HG03095 (cell line): ENCODE data around the gene PBX1.

Experiments used
- ATAC-seq: cut with Tn5 transposase; IDR thresholded peaks from one replicate; pipeline ENCODE4 v1.9.1; 2021; ENCODE audit warnings: moderate library complexity; ENCODE audit not compliant: unreplicated experiment

PBX1 gene

GRCh38 chr1:164562947-164563520 lies 4.0 kb downstream of the PBX1 start:
- ATAC-seq = no peak

GRCh38 chr1:164563721-164564360 lies 4.9 kb downstream of the PBX1 start:
- ATAC-seq = no peak

- no peak for ATAC-seq
Observed at GRCh38 chr1:164564378-164564777, 5.4 kb downstream of the PBX1 start.

GRCh38 chr1:164565357-164565756 lies 6.4 kb downstream of the PBX1 start:
- ATAC-seq = no peak

GRCh38 chr1:164567774-164568173 lies 8.8 kb downstream of the PBX1 start:
- ATAC-seq = no peak

GRCh38 chr1:164569241-164569640 lies 10.3 kb downstream of the PBX1 start:
- ATAC-seq = no peak

GRCh38 chr1:164569866-164570265 lies 10.9 kb downstream of the PBX1 start:
- no peak for ATAC-seq

GRCh38 chr1:164571333-164571732 lies 12.3 kb downstream of the PBX1 start:
- no peak for ATAC-seq

GRCh38 chr1:164575356-164575886 lies 16.4 kb downstream of the PBX1 start:
- no peak for ATAC-seq

- ATAC-seq = no peak
Observed at GRCh38 chr1:164576291-164577271, 17.6 kb downstream of the PBX1 start.

GRCh38 chr1:164577291-164577690 lies 18.3 kb downstream of the PBX1 start:
- no peak for ATAC-seq

- no peak for ATAC-seq
Observed at GRCh38 chr1:164578479-164579200, 19.7 kb downstream of the PBX1 start.

- no peak for ATAC-seq
Observed at GRCh38 chr1:164579381-164579780, 20.4 kb downstream of the PBX1 start.

- ATAC-seq = no peak
Observed at GRCh38 chr1:164581762-164582161, 22.8 kb downstream of the PBX1 start.

- no peak for ATAC-seq
Observed at GRCh38 chr1:164583196-164583595, 24.2 kb downstream of the PBX1 start.

GRCh38 chr1:164583835-164584539 lies 25.0 kb downstream of the PBX1 start:
- ATAC-seq = no peak

- ATAC-seq = no peak
Observed at GRCh38 chr1:164586591-164586990, 27.6 kb downstream of the PBX1 start.

GRCh38 chr1:164587617-164588501 lies 28.9 kb downstream of the PBX1 start:
- ATAC-seq = no peak
